Measurements from ENCODE around the gene SSH3.

- no peak for TF ChIP-seq NFIC (IDR thresholded peaks at IDR 0.05)
- no peak for TF ChIP-seq RAD21 (IDR thresholded peaks at IDR 0.05; ENCODE audit: low read depth)
- no peak for TF ChIP-seq EP300 (IDR thresholded peaks at IDR 0.05; ENCODE audit: borderline replicate concordance)
- TF ChIP-seq FOXM1 (IDR thresholded peaks at IDR 0.05; ENCODE audit: borderline replicate concordance, low read depth) = no peak
- no peak for TF ChIP-seq YY1 (IDR thresholded peaks at IDR 0.05; ENCODE audit: low read depth)
These were observed 18.4 kb upstream of the SSH3 start for GRCh38 chr11:67284811-67285540.
